GM18498 (cell line): ENCODE results near the gene ABHD12.

Experiments
- ATAC-seq: cut with Tn5 transposase; IDR thresholded peaks from one replicate; pipeline ENCODE4 v1.9.1; 2021; ENCODE audit warnings: mild to moderate bottlenecking, moderate library complexity; ENCODE audit not compliant: unreplicated experiment

Gene ABHD12

GRCh38 chr20:25382704-25383370 lies 7.8 kb downstream of the ABHD12 start:
- ATAC-seq: no peak

GRCh38 chr20:25380945-25381614 lies 9.6 kb downstream of the ABHD12 start:
- no peak for ATAC-seq

- ATAC-seq: no peak
Observed at GRCh38 chr20:25378884-25379733, 11.5 kb downstream of the ABHD12 start.

GRCh38 chr20:25378189-25378883 lies 12.3 kb downstream of the ABHD12 start:
- ATAC-seq: no peak

- no peak for ATAC-seq
Observed at GRCh38 chr20:25376886-25377285, 13.7 kb downstream of the ABHD12 start.

DNA sequence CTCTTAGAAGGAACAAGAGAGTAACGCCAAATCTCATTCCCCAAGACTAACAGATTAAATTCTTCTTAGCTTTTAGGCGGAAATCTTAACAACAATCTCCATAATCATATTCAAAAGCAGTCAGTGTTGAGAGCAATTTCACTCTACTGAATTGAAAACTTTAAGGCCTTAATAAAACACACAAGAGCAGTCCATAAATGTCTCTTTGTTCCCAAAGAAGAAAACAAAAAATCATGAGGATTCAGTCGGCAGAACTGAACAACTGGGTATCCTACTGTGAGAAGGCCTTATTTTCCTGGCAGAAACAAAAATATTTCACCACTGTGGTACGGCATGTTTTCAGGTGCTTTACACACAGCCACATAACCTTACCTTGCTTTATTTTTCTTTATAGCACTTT lies 14.4 kb downstream of the ABHD12 start:
- ATAC-seq: no peak

GRCh38 chr20:25374842-25375241 lies 15.8 kb downstream of the ABHD12 start:
- ATAC-seq: no peak

DNA sequence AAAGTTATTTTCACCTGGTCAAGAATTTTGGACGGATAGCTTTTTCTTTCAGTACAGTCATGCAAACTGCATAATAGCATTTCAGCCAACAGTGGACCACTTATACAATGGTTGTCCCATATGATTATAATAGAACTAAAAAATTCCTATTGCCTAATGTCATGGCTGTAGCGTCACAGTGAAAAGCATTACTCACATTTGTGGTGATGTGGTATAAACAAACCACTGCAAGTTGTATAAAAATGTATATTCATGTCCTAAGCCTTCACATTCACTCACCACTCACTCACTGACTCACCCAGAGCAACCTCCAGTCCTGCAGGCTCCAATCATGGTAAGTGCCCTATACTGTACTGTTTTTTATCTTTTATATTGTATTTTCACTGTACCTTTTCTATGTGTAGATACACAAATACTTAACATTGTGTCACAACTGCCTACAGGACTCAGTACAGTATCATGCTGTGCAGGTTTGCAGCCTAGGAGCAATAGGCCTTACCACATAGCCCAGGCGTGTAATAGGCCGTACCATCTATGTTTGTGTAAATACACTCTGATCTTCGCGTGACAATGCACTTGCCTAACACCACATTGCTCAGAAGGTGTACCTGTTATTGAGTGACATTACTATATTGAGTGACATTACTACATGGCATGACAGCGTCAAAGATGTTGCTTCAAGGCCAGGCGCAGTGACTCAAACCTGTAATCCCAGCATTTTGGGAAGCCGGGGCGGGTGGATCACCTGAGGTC lies 17.9 kb downstream of the ABHD12 start:
- ATAC-seq: no peak

- ATAC-seq: no peak
Observed at GRCh38 chr20:25369971-25370370, 20.7 kb downstream of the ABHD12 start.

- ATAC-seq: no peak
Observed at GRCh38 chr20:25369529-25369928, 21.1 kb downstream of the ABHD12 start.

DNA sequence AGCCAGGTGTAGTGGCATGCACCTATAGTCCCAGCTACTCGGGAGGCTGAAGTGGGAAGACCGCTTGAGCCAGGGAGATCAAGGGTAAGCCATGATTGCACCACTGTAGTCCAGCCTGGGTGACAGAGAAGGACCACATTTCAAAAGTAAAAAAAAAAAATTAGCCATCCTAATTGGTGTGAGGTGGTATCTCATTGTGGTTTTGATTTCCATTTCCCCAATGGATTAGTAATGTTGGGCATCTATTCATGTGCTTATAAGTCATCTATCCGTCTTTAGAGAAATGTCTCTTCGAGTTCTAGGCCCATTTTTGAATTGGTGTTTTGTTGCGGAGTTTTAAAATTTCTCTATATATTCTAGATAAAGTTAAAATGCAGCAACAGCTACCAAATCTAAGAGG lies 21.7 kb downstream of the ABHD12 start:
- no peak for ATAC-seq

- ATAC-seq: no peak
Observed at GRCh38 chr20:25368526-25368925, 22.1 kb downstream of the ABHD12 start.

DNA sequence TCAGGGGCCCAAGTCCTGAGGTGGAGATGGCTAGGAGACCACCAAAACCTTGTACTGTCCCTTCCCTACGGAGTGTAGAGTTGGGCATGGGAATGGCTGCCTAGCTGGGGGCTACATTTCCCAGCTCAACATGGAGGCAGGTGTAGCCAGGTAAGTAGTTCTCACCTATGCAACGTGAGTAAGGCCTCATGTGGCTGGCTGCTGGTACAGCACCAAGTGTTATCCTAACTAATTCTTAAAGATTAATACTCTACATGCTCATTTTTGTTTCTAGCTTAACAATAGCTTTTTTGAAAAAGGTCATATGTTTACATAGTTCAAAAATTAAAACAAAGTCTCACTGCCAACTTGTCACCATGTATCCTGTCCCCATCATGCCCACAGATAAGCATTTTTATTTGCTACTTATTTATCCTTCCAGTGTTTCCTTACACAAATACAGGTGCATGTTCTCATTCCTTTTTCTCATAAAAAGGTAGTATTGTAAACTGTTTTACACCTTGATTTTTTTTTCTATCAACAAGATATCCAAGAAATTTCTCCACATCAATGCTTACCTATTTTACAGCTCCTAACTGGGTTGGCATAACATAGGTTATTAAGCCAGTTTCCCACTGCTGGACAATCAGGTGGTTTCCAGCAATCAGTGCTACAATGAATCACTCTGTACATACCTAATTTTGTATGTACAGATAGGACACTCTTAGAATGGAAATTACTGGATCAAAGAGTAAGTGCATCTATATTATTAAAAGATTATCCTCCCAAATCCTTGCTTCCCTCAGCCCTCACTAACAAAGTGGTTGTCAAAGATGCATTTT lies 25.5 kb downstream of the ABHD12 start:
- no peak for ATAC-seq

- no peak for ATAC-seq
Observed at GRCh38 chr20:25364180-25364788, 26.4 kb downstream of the ABHD12 start.

DNA sequence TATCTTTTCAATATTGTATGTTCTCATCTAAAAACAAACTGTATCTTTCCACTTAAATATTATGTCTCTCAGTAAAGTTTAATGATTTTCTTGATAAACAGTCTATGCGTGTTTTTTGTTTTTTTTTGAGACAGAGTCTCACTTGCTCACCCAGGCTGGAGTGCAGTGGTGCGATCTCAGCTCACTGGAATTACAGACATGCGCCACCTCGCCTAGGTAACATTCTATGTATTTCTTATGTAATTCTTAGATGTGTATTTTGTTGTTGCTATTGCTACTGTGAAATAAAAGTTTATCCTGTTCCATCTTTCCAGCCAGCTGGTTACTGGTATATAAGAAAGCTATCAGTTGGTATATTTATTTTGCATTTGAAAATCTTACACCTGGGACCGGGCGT lies 29.4 kb downstream of the ABHD12 start:
- no peak for ATAC-seq

GRCh38 chr20:25360631-25361286 lies 29.9 kb downstream of the ABHD12 start:
- no peak for ATAC-seq

- ATAC-seq: no peak
Observed at GRCh38 chr20:25356271-25356933, 34.2 kb downstream of the ABHD12 start.

DNA sequence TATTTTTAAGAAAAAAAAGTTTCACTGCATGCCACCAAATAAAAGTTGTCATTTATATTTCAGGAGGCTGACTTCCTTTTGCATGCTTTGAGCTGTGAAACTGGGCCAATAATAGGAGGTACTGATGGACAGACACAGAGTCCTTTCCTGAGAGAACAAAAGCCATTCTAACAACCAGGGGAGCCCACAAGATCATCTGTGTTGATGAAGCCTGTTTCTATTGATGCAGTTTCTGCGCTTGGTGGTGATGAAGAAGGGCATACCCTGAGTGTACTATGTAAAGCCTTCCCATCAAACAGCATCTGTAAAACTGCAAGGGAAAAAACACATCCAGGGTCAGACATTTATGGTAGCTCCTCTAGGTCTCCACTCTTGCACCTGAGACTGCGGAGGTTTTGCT lies 34.8 kb downstream of the ABHD12 start:
- ATAC-seq: no peak
